Fibroblast of upper back skin (primary cell): Measurements from ENCODE around the gene CACNA1E.
"Not testable (repeated sequence)": the region's sequence is repeated elsewhere in the genome, so short reads cannot be mapped to it uniquely, and the experiment has no call there.

Source experiments
- DNase-seq: peaks from one replicate; pipeline ENCODE4 v3.0.0-alpha.2; 2013

CACNA1E gene

DNA sequence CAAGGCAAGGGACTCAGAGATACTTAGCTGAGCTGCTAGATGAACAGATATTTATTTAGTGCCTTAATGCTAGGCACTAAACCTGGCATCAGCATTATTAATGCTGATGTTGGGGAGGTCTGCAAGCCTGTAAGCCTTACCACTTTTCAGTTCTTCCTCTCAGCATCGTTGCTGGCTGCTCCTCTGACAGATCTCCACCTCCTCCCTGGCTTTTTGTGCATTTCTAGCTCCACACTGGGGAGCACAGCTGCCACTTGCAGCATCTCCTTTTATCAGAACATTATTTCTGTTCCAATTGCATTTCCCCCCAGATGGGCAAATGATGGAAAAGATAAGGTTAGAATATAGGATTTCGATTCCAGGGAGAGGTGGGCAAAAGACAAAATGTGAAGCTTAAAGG lies 34.8 kb downstream of the CACNA1E start:
- DNase-seq, result no peak

- DNase-seq, result no peak
Measured at GRCh38 chr1:181522864-181523263, 39.5 kb downstream of the CACNA1E start.

GRCh38 chr1:181525104-181525721 lies 41.9 kb downstream of the CACNA1E start:
- DNase-seq, result no peak

- not testable (repeated sequence) for DNase-seq
Measured at GRCh38 chr1:181528241-181528640, 44.9 kb downstream of the CACNA1E start.

- no peak for DNase-seq
Measured at GRCh38 chr1:181531441-181531840, 48.1 kb downstream of the CACNA1E start.

GRCh38 chr1:181531951-181532600 lies 48.8 kb downstream of the CACNA1E start:
- no peak for DNase-seq

GRCh38 chr1:181538836-181539235 lies 55.5 kb downstream of the CACNA1E start:
- no peak for DNase-seq

GRCh38 chr1:181541458-181541857 lies 58.1 kb downstream of the CACNA1E start:
- DNase-seq, result no peak

GRCh38 chr1:181541947-181542346 lies 58.6 kb downstream of the CACNA1E start:
- peak; percentile 13 for DNase-seq

- not testable (repeated sequence) for DNase-seq
Measured at GRCh38 chr1:181542406-181542805, 59.1 kb downstream of the CACNA1E start.

DNA sequence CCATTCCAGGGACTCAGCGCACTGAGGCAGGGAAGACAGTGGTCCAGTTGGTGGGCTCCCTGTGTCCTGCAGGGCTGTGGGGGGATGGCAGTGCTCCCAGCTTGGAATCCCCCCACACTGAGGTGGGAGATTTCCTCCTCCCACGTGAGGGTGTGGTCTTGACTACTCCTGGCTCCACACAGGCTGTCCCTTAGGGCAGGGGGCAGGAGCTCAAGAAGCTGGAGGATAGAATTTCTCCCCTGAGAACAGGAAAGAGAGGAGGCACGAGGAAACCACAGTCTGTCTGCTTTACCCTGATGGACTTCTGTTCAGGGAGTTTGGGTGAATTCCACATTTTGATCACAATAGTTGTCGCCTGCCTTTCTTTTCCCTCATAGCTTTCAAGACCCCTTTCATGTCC lies 62.1 kb downstream of the CACNA1E start:
- no peak for DNase-seq

GRCh38 chr1:181548497-181548896 lies 65.2 kb downstream of the CACNA1E start:
- peak; percentile 44 for DNase-seq

- DNase-seq, result peak; percentile 26
Measured at GRCh38 chr1:181551249-181551648, 67.9 kb downstream of the CACNA1E start.

GRCh38 chr1:181551754-181552153 lies 68.4 kb downstream of the CACNA1E start:
- DNase-seq, result no peak

DNA sequence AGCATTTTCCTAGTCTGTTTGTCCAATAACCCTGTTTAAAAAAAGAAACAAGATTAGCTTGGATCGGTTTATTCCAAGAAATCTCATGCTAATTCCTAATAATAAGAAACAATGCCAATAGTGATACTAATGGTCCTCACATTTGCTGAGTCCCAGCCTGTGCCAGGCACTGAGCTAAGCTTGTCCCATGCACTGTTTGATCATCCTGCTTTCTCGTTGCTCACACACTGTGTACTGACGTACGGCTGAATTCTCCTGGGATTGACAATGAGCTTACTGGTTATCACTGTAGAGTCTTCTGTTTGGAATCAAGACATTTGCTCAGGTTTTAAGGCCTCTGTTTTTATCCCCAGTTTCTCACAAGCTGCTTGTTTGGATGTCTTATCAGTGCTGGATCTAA lies 71.1 kb downstream of the CACNA1E start:
- no peak for DNase-seq

- DNase-seq, result no peak
Measured at GRCh38 chr1:181556631-181557030, 73.3 kb downstream of the CACNA1E start.

GRCh38 chr1:181557313-181557712 lies 74.0 kb downstream of the CACNA1E start:
- DNase-seq, result no peak

DNA sequence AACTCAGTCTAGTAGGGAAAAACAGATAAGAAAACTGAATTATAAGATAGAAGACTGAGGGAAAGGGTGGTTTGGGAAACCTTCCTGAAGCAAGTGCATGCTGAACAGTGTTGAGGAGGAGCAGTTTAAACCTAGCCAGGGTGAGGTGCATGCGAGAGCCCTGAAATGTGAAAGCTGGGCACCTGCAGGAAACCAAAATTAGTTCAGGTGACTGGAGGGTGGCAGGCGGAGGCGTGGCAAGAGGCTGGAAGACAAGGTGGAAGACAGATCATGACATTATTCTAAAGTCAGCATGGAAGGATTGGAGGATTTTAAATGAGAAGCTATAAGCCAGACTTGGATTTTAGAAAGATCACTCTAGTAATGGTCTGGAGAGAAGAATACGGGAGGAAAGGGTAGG lies 75.1 kb downstream of the CACNA1E start:
- no peak for DNase-seq

- no peak for DNase-seq
Measured at GRCh38 chr1:181559142-181559541, 75.8 kb downstream of the CACNA1E start.

DNA sequence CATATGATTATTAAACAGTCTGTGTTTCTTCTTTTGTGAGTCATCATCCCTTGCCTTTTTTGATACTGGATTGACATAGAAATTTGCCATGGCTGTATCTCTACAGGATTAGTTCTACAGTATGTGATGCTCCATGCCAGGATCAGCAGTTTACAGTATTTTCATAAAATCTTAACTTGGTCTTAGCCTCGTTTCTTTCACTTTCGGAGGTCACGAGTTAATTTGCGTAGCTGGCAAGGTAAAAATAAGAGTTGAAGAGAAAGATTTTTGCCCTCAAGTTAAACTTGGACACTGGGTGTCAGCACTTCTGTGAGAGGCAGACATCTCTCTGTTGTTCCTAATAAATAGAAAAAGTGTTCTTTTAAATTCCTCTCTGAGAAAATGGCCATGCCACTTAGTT lies 79.1 kb downstream of the CACNA1E start:
- DNase-seq, result no peak

GRCh38 chr1:181568736-181569135 lies 85.4 kb downstream of the CACNA1E start:
- no peak for DNase-seq

GRCh38 chr1:181577475-181577874 lies 94.2 kb downstream of the CACNA1E start:
- DNase-seq, result no peak

DNA sequence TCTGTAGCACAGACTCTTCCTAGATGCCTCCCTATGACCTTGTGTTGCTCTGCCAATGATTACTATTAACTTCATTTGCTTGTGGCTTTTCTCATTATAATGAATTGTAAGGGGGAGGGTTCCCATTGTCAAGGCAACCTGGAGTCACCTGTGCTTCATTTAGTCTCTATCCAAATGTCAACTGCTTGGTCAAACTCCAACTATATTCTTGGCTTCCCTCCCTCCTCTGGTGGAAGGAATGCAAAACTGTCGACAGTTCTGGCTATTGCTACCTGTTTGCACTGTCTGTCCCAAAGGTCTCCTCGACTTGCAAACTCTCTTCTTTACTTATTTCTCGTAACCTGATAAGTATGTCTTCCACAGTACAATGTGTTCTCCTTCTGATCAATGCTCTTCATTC lies 100.3 kb downstream of the CACNA1E start:
- no peak for DNase-seq

- DNase-seq, result no peak
Measured at GRCh38 chr1:181587870-181588438, 104.6 kb downstream of the CACNA1E start.

- no peak for DNase-seq
Measured at GRCh38 chr1:181588631-181589030, 105.3 kb downstream of the CACNA1E start.
